Measurements from ENCODE around the gene INPP5A.

The INPP5A gene

DNA sequence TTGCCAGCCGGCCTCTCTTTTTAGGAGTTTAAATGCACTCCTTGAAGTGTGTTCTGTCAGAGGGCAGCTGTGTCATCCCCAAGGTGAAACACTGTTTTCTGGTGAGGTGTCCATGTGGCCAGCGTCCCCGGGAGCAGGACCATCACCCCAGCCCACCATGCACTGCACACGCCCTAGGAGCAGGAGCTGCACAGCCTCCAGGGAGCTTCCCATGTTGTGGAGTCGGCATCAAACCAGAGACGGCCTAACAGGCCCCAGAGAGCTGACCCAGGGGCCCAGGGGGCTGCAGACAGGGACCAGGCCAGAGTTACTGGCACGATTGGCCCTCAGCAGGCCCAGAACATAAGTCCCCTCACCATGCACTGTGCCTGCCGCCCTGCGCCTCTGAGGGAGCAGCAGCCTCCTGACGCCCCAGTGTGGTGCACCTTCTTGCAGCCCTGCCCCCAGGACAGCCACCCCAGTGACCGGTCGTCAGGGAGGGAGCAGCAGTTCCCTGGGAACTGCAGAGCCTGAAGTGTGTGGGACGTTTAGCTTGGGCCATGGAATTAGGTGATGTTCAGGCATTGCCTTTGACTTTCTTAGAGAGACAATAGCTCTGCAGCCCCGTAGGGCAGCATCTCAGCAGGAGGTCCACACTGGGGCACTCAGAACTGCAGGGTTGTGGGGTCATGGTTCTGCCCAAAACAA lies 150.4 kb downstream of the INPP5A start:
- H3K4me1 ChIP-seq (ENCODE audit: control insufficient read depth in 2 of 2, insufficient read depth in 1 of 2, low read depth in 1 of 2, low read length in 2 of 2): peaks cover 18 to 23% of the 10 kb centered on the region in 2 donors
- no peaks in the 10 kb centered on the region for H3K36me3 ChIP-seq (replicated peaks in 1 of 2; ENCODE audit: control insufficient read depth in 2 of 2, insufficient read depth in 2 of 2, low read length in 2 of 2)
- H4K91ac ChIP-seq (ENCODE audit: low read depth, low read length, poor library complexity): no peak overlapping the region
- H2AK5ac ChIP-seq (ENCODE audit: low read depth, low read length): peak overlapping the region; percentile 57
- peak overlapping the region; percentile 17 for H3K4ac ChIP-seq (ENCODE audit: low read length)
- no peak overlapping the region for H2BK120ac ChIP-seq (ENCODE audit: low read depth, low read length)
- H4K8ac ChIP-seq (ENCODE audit: low read depth, low read length): no peak overlapping the region
- no peak overlapping the region for H3K4me2 ChIP-seq (ENCODE audit: insufficient read depth, low read length, poor library complexity, severe bottlenecking)
- H3K27me3 ChIP-seq (ENCODE audit: control insufficient read depth in 3 of 3, insufficient read depth in 3 of 3, low read depth in 1 of 3, low read length in 3 of 3): no peaks in the 10 kb centered on the region
- peaks cover 3% of the 10 kb centered on the region for H3K79me1 ChIP-seq (ENCODE audit: low read depth, low read length)
- peak overlapping the region in 1 of 2 donors; percentile 33 for H3K4me3 ChIP-seq (ENCODE audit: low read length in 2 of 2)
- peak overlapping the region; percentile 15 for H3K18ac ChIP-seq (ENCODE audit: low read length)
- peak overlapping the region; percentile 97 for H3K14ac ChIP-seq (ENCODE audit: low read length)
- peak overlapping the region; percentile 89 for H2BK5ac ChIP-seq (ENCODE audit: low read length)
- no peak overlapping the region for H3K27ac ChIP-seq (replicated peaks; ENCODE audit: low read length)
- no peak overlapping the region for H3K9ac ChIP-seq (ENCODE audit: low read depth, low read length, poor library complexity)
- peak overlapping the region; percentile 77 for H3K23ac ChIP-seq (ENCODE audit: low read depth, low read length, poor library complexity)
- peaks cover 6 to 7% of the 10 kb centered on the region in 2 donors for H3K9me3 ChIP-seq (replicated peaks in 1 of 2; ENCODE audit: control insufficient read depth in 2 of 2, insufficient read depth in 1 of 2, low read depth in 1 of 2, low read length in 2 of 2)
- peak overlapping the region; percentile 5 for H2BK12ac ChIP-seq (ENCODE audit: low read length)
- no peak overlapping the region for H2BK15ac ChIP-seq (ENCODE audit: low read length)
- H2AFZ ChIP-seq (ENCODE audit: low read length): no peak overlapping the region
- no CpG with 5 or more reads among the region's 14 CpGs for WGBS, 2 donors (ENCODE audit: extremely low coverage in 2 of 2, insufficient read length in 2 of 2, insufficient replicate concordance in 1 of 2)
- DNase-seq (ENCODE audit: low spot score): no peak

DNA sequence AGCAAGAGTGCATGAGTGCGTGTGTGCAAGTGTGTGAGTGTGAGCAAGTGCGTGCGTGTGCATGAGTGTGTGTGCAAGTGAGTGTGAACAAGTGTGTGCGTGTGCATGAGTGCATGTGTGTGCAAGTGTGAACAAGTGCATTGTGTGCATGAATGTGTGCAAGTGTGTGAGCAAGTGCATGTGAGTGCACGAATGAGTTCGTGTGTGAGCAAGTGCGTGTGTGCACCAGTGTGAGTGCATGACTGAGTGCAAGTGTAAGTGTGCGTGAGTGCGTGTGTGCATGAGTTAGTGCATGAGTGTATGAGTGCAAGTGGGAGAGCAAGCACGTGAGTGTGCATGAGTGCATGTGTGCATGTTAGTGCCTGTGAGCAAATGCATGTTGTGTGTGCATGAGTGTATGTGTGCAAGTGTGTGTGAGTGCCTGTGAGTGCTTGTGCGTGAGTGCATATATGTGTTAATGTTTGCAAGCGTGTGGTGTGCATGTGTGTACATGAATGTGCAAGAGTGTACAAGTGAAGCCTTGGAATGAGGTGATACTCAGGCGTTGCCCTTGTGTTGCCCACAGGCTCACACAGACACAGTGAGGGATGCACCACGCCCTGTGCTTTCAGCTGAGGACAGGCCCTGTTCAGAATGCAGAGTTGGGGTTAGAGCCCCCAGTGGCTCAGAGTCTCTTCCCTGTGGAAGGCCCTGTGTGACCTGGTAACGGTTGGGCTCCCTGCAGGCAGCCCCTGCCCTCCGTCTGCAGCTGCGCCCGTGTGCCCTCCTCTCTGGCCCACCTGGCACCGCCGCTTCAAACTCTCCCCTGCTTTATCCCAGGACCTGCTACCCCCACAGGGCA lies 151.2 kb downstream of the INPP5A start:
- peak overlapping the region; percentile 5 for H2BK12ac ChIP-seq (ENCODE audit: low read length)
- H3K79me1 ChIP-seq (ENCODE audit: low read depth, low read length): peaks cover 3% of the 10 kb centered on the region
- H3K9me3 ChIP-seq (replicated peaks in 1 of 2; ENCODE audit: control insufficient read depth in 2 of 2, insufficient read depth in 1 of 2, low read depth in 1 of 2, low read length in 2 of 2): peaks cover 7 to 9% of the 10 kb centered on the region in 2 donors
- H2BK15ac ChIP-seq (ENCODE audit: low read length): no peak overlapping the region
- no peak for DNase-seq (ENCODE audit: low spot score)
- H3K23ac ChIP-seq (ENCODE audit: low read depth, low read length, poor library complexity): peak overlapping the region; percentile 77
- WGBS, 2 donors (ENCODE audit: extremely low coverage in 2 of 2, insufficient read length in 2 of 2, insufficient replicate concordance in 1 of 2): no CpG with 5 or more reads among the region's 20 CpGs
- H2BK5ac ChIP-seq (ENCODE audit: low read length): no peak overlapping the region
- no peak overlapping the region for H3K4me2 ChIP-seq (ENCODE audit: insufficient read depth, low read length, poor library complexity, severe bottlenecking)
- no peak overlapping the region for H4K91ac ChIP-seq (ENCODE audit: low read depth, low read length, poor library complexity)
- peak overlapping the region in 1 of 2 donors; percentile 16 for H3K4me3 ChIP-seq (ENCODE audit: low read length in 2 of 2)
- no peak overlapping the region for H2AFZ ChIP-seq (ENCODE audit: low read length)
- no peak overlapping the region for H3K27ac ChIP-seq (replicated peaks; ENCODE audit: low read length)
- no peak overlapping the region for H2BK120ac ChIP-seq (ENCODE audit: low read depth, low read length)
- H2AK5ac ChIP-seq (ENCODE audit: low read depth, low read length): no peak overlapping the region
- peak overlapping the region; percentile 1 for H3K18ac ChIP-seq (ENCODE audit: low read length)
- peak overlapping the region; percentile 64 for H3K14ac ChIP-seq (ENCODE audit: low read length)
- peak overlapping the region; percentile 17 for H3K4ac ChIP-seq (ENCODE audit: low read length)
- H4K8ac ChIP-seq (ENCODE audit: low read depth, low read length): no peak overlapping the region
- peaks cover 18 to 23% of the 10 kb centered on the region in 2 donors for H3K4me1 ChIP-seq (ENCODE audit: control insufficient read depth in 2 of 2, insufficient read depth in 1 of 2, low read depth in 1 of 2, low read length in 2 of 2)
- no peaks in the 10 kb centered on the region for H3K36me3 ChIP-seq (replicated peaks in 1 of 2; ENCODE audit: control insufficient read depth in 2 of 2, insufficient read depth in 2 of 2, low read length in 2 of 2)
- no peaks in the 10 kb centered on the region for H3K27me3 ChIP-seq (ENCODE audit: control insufficient read depth in 3 of 3, insufficient read depth in 3 of 3, low read depth in 1 of 3, low read length in 3 of 3)
- peak overlapping the region; percentile 68 for H3K9ac ChIP-seq (ENCODE audit: low read depth, low read length, poor library complexity)

DNA sequence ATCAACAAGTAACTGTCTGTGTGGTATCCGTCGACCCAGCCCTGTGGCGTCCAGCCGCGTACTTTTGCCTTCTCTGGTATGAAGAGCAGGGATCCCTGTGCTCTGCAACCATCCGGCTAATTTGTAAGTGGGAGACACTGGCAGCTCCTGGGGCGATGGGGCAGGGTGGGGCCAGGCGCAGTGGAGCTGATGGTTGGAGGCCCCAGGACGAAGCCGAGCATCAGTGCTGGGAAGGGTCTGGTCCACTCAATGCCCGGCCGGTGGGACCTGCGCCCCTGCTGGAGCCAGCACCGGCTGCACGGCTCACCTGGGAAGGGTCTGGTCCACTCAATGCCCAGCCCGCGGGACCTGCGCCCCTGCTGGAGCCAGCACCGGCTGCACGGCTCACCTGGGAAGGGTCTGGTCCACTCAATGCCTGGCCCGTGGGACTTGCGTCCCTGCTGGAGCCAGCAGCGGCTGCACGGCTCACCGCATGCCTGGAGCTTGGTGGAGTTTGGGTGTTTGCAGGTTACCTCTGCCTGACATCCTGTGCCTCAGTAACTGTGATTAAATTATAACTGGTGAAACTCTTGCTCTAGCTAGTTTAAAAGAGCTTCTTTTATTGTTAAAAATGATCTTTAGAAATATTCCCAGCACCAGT lies 152.3 kb downstream of the INPP5A start:
- Histone ChIP-seq H3K27me3 (ENCODE audit: control insufficient read depth in 3 of 3, insufficient read depth in 3 of 3, low read depth in 1 of 3, low read length in 3 of 3) (no peaks in the 10 kb centered on the region), H3K9me3 (replicated peaks in 1 of 2; ENCODE audit: control insufficient read depth in 2 of 2, insufficient read depth in 1 of 2, low read depth in 1 of 2, low read length in 2 of 2) (peaks cover 7 to 18% of the 10 kb centered on the region in 2 donors), H3K23ac (ENCODE audit: low read depth, low read length, poor library complexity) (no peak overlapping the region), H3K79me1 (ENCODE audit: low read depth, low read length) (peaks cover 3% of the 10 kb centered on the region), H3K14ac (ENCODE audit: low read length) (peak overlapping the region; percentile 49), H3K18ac (ENCODE audit: low read length) (no peak overlapping the region), H3K4me2 (ENCODE audit: insufficient read depth, low read length, poor library complexity, severe bottlenecking) (no peak overlapping the region), H3K4ac (ENCODE audit: low read length) (no peak overlapping the region), H3K27ac (replicated peaks; ENCODE audit: low read length) (no peak overlapping the region), H3K4me3 (ENCODE audit: low read length in 2 of 2) (no peak overlapping the region), H2AFZ (ENCODE audit: low read length) (no peak overlapping the region), H2BK15ac (ENCODE audit: low read length) (no peak overlapping the region), H4K8ac (ENCODE audit: low read depth, low read length) (peak overlapping the region; percentile 23), H2BK120ac (ENCODE audit: low read depth, low read length) (no peak overlapping the region), H2BK5ac (ENCODE audit: low read length) (no peak overlapping the region), H2AK5ac (ENCODE audit: low read depth, low read length) (no peak overlapping the region), H4K91ac (ENCODE audit: low read depth, low read length, poor library complexity) (no peak overlapping the region), H3K36me3 (replicated peaks in 1 of 2; ENCODE audit: control insufficient read depth in 2 of 2, insufficient read depth in 2 of 2, low read length in 2 of 2) (no peaks in the 10 kb centered on the region), H2BK12ac (ENCODE audit: low read length) (no peak overlapping the region), H3K9ac (ENCODE audit: low read depth, low read length, poor library complexity) (no peak overlapping the region), H3K4me1 (ENCODE audit: control insufficient read depth in 2 of 2, insufficient read depth in 1 of 2, low read depth in 1 of 2, low read length in 2 of 2) (peaks cover 14 to 18% of the 10 kb centered on the region in 2 donors)
- no peak for DNase-seq (ENCODE audit: low spot score)
- no CpG with 5 or more reads among the region's 25 CpGs for WGBS, 2 donors (ENCODE audit: extremely low coverage in 2 of 2, insufficient read length in 2 of 2, insufficient replicate concordance in 1 of 2)

DNA sequence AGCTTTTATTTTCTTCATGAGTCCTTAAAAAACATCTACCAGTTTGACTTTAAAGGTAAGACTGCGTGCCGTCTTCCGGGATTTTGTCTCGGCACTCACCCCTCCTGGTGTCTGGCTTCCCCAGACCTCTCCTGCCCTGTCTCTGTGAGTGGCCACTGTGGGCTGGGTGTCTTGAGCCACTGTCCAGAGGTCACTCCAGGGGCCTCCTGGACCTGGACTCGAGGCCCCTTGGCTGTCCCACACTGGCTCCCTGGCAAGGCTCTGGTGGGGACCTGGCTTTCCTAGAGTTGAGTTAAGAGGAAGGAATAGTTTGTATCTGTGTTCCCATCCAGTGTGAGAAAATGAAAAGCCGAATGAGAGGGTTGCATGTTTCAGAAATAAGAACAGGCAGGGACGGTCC lies 152.8 kb downstream of the INPP5A start:
- H4K91ac ChIP-seq (ENCODE audit: low read depth, low read length, poor library complexity): no peak overlapping the region
- H3K4me3 ChIP-seq (ENCODE audit: low read length in 2 of 2): no peak overlapping the region
- no peak overlapping the region for H2BK120ac ChIP-seq (ENCODE audit: low read depth, low read length)
- no peak overlapping the region for H3K4ac ChIP-seq (ENCODE audit: low read length)
- H3K9me3 ChIP-seq (replicated peaks in 1 of 2; ENCODE audit: control insufficient read depth in 2 of 2, insufficient read depth in 1 of 2, low read depth in 1 of 2, low read length in 2 of 2): peaks cover 7 to 23% of the 10 kb centered on the region in 2 donors
- H2BK12ac ChIP-seq (ENCODE audit: low read length): no peak overlapping the region
- no peak for DNase-seq (ENCODE audit: low spot score)
- H3K18ac ChIP-seq (ENCODE audit: low read length): peak overlapping the region; percentile 39
- H4K8ac ChIP-seq (ENCODE audit: low read depth, low read length): no peak overlapping the region
- H3K4me1 ChIP-seq (ENCODE audit: control insufficient read depth in 2 of 2, insufficient read depth in 1 of 2, low read depth in 1 of 2, low read length in 2 of 2): peaks cover 10 to 14% of the 10 kb centered on the region in 2 donors
- no peak overlapping the region for H3K27ac ChIP-seq (replicated peaks; ENCODE audit: low read length)
- H2AFZ ChIP-seq (ENCODE audit: low read length): no peak overlapping the region
- no peak overlapping the region for H3K4me2 ChIP-seq (ENCODE audit: insufficient read depth, low read length, poor library complexity, severe bottlenecking)
- no peaks in the 10 kb centered on the region for H3K27me3 ChIP-seq (ENCODE audit: control insufficient read depth in 3 of 3, insufficient read depth in 3 of 3, low read depth in 1 of 3, low read length in 3 of 3)
- H2AK5ac ChIP-seq (ENCODE audit: low read depth, low read length): no peak overlapping the region
- H3K9ac ChIP-seq (ENCODE audit: low read depth, low read length, poor library complexity): no peak overlapping the region
- no peak overlapping the region for H2BK5ac ChIP-seq (ENCODE audit: low read length)
- no peak overlapping the region for H2BK15ac ChIP-seq (ENCODE audit: low read length)
- peaks cover 2% of the 10 kb centered on the region for H3K79me1 ChIP-seq (ENCODE audit: low read depth, low read length)
- no peak overlapping the region for H3K14ac ChIP-seq (ENCODE audit: low read length)
- no peak overlapping the region for H3K23ac ChIP-seq (ENCODE audit: low read depth, low read length, poor library complexity)
- WGBS, 2 donors (ENCODE audit: extremely low coverage in 2 of 2, insufficient read length in 2 of 2, insufficient replicate concordance in 1 of 2): no CpG with 5 or more reads among the region's 7 CpGs
- H3K36me3 ChIP-seq (replicated peaks in 1 of 2; ENCODE audit: control insufficient read depth in 2 of 2, insufficient read depth in 2 of 2, low read length in 2 of 2): no peaks in the 10 kb centered on the region

All from neuronal stem cell (in vitro differentiated cells).